HG03520 (cell line): ENCODE results near the gene CXCL13.
"Not testable (repeated sequence)": the region's sequence is repeated elsewhere in the genome, so short reads cannot be mapped to it uniquely, and the experiment has no call there.

Experiments
- ATAC-seq: cut with Tn5 transposase; IDR thresholded peaks from one replicate; pipeline ENCODE4 v1.9.1; 2021; ENCODE audit warnings: mild to moderate bottlenecking, moderate library complexity; ENCODE audit not compliant: unreplicated experiment

Gene CXCL13, protein sequence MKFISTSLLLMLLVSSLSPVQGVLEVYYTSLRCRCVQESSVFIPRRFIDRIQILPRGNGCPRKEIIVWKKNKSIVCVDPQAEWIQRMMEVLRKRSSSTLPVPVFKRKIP

DNA sequence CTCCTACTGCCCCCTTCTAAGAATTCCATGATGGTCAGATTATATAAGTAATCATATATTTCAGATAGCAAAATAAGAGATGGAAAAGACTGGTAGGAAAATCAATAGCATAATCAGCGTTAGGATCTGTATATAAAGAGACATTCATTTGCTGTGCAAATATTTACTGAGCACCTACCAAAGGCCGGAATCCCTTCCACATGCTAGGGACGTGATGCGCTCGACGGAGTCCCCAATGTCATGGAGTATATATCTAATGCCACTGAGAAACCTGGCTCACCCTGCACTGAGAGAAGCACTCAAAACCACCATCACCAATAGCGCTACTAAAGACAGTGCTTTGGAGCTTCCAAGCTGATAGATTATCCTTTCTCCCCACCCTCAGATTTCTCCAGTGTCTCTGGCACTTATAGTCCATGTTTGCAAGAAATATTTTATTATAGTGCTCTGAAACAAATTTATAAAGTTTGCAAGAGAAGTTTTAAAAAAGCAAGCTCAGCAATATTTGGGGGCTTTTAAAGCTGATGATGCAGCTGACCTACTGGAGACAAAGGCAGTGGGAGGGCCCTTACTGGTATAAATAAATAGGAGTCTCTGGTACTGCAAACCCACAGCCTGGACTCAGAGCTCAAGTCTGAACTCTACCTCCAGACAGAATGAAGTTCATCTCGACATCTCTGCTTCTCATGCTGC is at the start of gene CXCL13:
Gene CXCL13, plus strand, starts transcription at position 611 of the 693 bp plus-strand sequence. Its CDS starts 46 bp downstream, at position 657.
- no peak for ATAC-seq

DNA sequence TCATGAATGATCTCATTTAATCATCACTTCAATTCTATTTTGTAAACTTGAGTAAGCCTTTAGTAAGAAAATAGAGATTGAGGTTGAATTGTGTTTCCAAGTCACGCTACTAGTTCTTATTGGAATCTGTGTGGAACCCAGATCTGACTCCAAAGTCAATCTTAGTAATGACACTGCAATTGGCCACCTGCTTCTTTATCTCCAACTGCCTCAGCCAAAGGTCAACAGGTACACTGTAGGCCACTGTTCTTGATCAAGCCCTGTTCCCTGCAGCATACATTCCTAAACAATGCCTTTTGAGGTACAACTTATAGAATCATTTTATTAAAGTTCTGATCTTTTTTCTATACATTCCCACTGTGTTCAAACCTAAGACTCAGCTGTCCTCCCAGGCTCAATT is 45.5 kb upstream of the CXCL13 start:
- no peak for ATAC-seq

DNA sequence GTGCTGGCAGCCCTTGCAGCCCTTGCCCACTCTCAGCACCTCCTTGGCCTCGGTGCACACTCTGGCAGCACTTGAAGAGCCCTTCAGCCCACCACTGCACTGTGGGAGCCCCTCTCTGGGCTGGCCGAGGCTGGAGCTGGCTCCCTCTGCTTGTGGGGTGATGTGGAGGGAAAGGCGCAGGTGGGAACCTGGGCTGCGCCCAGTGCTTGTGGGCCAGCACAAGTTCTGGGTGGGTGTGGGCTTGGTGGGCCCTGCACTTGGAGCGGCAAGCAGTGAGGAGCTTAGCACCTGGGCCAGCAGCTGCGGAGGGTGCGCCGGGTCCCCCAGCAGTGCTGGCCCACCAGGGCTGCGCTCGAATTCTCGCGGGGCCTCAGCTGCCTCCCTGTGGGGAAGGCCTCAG is 43.9 kb upstream of the CXCL13 start:
- not testable (repeated sequence) for ATAC-seq

DNA sequence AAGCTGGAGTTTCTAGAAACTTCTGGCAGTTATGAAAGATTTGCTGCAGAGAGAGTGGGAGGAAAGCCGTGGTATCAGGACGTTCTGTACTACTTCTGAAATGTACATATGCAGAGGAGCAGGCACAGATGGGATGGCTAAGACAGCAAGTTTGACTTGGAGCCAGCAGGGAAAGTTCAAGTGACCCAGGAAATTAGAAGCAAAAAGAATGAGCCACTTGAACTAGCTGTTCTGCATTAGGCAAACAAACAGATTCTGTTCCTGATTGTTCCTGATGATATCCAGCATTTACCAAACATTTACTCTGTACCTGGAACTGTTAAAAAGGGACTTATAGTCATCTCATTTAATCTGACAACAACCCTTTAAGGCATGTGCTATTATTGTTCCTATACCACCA is 41.4 kb upstream of the CXCL13 start:
- no peak for ATAC-seq

DNA sequence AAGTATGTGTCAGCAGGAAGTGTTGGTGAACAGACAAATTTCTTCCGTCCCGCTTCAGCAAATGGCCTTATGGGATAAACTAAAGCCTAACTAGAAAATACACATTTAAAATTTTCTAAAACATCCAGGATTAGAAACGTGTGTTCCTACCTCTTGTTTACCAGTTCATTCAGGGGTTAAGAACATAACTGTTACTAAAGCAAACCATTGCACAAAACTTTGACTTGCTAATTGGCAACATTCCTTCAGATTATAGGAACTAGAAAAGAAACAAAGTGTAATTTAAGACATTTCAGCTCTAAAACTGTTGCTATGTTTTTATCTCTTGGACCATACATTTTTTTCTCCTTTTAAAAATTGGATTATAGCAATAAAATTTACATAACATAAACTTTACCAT is 39.5 kb upstream of the CXCL13 start:
- no peak for ATAC-seq

DNA sequence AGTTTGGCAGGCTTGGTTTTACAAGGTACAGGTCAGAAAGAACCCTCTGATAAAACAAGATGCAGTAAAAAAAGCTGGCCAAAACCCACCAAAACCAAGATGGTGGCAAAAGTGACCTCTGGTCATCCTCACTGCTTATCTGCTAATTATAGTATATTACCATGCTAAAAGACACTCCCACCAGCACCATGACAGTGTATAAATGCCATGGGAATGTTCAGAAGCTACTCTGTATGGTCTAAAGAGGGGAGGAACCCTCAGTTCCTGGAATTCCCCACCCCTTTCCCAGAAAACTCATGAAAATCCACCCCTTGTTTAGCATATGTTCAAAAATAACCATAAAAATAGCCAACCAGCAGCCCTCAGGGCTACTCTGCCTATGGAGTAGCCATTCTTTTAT is 38.1 kb upstream of the CXCL13 start:
- ATAC-seq = no peak

DNA sequence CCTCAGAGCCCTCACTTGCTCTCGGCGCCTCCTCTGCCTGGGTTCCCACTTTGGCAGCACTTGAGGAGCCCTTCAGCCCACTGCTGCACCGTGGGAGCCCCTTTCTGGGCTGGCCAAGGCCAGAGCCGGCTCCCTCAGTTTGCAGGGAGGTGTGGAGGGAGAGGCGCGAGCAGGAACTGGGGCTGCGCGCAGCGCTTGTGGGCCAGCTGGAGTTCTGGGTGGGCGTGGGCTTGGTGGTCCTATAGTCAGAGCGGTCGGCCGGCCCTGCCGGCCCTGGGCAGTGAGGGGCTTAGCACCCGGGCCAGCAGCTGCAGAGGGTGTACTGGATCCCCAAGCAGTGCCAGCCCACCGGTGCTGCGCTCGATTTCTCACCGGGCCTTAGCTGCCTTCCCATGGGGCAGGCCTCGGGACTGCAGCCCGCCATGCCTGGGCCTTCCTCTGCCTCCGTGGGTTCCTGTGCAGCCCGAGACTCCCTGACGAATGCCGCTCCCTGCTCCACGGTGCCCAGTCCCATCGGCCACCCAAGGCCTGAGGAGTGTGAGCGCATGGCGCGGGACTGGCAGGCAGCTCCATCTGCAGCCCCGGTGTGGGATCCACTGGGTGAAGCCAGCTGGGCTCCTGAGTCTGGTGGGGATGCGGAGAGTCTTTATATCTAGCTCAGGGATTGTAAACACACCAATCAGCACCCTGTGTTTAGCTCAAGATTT is 35.0 kb upstream of the CXCL13 start:
- ATAC-seq = not testable (repeated sequence)

DNA sequence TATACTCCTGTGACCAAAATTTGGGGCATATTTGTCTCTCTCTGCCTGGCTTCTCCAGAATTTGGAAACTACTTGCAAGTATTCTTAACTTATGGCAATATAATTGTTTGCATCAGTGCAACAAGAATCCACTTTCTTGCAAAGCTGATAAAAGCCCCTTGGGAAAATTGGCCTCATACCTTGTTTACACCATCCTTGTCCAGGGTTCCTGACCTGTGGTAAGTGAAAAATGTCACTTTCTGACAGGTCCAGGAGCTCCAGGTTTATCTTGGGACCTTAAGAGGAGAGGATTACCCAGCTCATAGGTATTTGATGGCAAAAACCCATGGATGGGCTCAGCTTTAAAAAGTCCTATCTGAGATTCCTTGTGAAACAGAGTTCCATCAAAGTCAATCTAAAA is 29.3 kb upstream of the CXCL13 start:
- ATAC-seq = no peak

DNA sequence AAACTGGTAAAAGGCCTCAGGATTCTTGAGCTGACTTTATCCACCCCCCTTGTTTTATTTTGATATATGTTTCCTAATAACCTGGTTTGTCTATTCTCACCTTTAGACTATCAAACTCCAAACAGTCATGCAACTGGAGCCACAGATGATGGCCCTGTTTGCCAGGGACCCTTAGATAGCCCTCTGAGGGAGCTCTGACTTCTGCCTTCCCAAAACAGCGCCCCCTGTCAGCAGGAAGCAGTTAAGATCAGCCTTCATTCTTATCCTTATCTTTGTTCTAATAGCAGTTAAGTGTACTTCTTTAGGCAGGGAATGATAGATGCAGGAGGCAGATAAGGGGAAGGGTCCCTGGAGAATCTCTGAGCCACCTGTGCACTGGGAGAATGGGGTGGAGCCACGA is 27.5 kb upstream of the CXCL13 start:
- ATAC-seq = no peak

DNA sequence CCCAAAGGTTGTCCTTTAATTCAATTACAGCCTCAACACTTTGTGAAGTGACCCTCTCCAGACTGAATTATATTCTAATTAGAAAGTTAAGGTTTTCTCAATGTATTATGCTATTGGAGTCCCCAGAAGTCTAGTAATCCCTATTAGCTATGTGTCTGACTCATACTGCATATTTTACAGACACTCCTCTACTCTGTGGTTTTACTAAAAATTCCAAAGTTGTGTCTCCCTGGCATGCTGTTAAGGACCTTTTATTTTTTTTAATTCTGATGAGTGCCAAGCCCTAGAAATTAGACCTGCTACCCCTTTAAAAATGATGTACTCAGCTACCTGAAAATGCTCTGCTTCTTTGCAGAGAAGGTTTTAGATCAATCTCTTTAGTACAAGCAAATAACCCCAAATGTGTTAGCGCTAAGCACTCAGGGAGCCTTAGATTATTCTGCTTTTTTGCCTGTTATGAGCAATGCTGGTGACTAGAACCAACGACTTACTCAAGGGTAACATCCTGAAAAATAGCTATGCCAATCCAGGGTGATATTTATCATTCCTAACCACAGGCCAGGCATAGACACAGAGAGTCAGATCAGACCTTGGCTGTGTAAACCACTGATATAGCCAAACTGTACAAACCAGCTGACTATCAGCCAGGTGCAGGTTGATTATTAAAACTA is 26.1 kb upstream of the CXCL13 start:
- ATAC-seq = no peak

DNA sequence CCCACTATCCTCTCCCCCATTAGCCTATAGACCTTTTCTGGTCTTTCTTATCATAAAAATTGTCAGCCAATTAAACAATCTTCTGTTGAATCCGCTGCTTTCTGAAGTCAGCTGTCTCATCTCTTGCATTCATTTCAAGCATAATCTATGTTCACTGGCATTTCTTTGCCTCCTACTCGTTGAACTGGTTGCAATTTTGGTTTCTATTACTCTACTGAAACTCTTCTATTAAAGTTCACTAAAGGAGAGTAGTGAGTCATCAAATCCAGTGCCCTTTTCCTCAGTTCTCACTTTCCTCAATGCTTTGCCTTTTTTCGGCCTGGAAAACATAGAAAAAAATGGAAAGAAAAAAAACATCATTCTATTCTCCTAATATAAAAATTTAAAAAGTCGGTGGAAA is 23.9 kb upstream of the CXCL13 start:
- ATAC-seq = peak; percentile 80

DNA sequence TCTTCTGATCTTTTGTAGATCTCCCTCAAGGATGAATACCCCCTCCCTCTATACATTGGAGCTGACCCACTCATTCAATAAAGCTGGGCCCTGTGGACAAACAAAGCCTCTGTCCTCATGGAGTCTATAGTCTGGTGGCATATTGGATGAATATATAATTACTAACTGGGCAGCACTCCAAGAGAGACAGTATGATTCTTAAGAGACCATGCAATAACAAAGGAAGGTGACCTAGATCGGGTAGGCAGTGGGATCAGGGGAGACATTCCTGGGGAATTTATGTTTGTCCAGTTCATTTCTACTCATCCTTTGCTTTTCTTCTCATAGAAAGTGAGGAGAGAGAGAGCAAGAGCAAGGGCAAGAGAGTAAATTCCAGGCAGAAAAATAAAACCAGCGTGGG is 23.5 kb upstream of the CXCL13 start:
- ATAC-seq = no peak

DNA sequence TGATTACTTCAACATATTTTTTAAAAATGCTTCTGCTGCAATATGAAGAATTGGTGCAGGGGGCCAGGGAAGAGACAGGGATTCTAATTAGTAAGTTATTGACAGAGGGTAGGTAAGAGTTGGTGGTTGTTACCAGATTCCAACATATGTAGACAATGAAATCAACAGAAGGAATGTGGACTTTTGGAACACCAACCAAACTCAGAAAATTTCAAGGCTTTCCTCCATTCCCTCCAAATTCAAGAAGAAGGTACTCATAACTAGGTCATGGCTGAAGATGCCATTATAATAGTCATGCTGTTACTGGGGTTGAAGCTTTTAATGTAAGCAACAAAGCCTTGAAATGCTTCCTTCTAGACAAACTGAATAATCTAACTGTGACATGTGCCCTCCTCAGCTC is 22.9 kb upstream of the CXCL13 start:
- ATAC-seq = no peak

DNA sequence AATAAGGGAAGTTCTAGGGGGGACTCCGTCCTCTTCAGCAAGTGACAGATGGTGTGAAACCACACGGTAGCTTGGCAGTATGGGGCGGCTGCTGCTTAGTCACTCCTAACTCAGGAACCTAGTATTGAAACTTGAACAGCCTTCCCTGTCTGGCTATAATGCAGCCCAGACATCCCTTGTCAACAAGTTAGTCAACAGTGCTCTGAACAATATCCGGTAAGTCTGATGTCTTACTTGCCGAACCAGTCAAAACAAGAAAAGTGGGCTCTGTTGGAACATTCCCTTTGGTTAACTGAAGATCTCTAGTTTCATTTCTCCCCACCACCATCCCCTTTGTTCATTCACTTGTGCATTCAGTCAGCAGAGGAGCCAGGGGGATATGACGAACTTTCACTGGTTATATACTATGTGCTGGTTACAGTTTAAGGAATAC is 18.7 kb upstream of the CXCL13 start:
- ATAC-seq = peak; percentile 99

DNA sequence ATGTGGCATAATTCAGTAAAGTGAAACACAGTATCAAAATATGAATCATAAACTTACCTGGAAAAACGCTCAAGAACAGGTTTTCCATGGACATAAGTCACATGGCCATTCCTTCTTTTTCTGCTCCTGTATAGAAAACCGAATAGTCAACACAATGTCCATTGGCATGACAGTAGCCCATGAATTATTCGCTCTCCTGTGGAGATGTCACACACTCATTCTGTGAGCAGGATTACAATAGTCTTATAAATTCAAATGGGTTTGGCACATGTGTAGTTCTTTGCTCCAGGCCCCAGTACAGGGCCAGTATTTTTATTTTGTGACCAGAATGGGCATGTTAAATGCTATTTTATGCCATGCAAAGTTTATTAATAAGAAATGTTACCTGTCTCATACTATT is 15.1 kb upstream of the CXCL13 start:
- ATAC-seq = no peak

DNA sequence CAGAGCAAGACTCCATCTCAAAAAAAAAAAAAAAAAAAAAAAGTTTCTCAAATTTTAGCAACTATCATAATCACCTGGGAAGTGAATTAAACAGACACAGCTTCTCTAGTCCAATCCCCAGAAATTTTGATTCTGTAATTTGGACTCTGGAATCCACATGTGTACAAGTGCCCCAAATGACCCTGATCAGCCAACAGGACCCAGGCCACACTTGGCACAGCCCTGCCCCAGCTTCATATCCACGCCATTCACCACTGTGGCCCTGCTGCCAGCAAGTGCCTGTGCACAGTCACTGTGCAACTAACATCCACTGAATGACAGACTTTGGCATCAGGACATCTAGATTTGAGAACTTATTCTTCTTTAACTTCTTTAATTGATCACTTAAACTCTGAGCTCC is 14.1 kb upstream of the CXCL13 start:
- ATAC-seq = no peak

DNA sequence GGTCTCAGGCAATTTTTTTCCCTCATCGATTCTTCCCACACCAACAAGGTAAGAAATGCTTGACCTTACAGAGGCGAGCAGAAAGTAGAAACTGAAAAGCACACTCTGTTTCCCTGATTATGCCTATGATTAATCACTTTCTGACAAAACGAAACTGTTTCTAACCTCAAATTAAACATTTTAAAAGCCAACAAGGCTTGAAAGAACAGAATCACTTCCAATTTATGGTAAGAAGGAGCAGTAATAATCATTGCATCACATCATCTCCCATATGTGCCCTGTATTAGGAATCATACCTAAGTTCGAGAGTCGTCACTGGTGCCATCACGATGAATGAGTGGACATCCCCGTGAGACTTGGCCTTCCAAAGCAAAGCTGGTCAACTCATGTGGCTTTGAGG is 12.5 kb upstream of the CXCL13 start:
- no peak for ATAC-seq

DNA sequence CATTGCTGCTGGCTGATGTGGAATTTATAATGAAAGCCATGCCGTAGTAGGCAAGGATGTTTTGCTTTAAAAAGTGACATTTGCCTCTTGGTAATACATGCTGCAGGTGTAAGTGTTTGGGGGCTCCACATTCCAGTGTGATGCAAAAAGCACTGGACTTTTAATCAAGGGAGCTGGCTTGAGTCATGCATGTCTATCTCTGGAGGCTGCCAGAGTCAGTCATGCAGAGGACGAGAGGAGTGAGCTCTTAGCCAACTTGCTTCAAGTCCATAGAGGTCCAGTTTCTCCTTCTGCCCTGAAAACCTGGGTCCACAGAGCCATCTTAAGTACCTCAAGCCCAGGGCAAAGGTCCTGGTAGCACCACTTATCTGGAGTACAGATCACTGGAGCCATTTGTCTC is 11.6 kb upstream of the CXCL13 start:
- ATAC-seq = no peak

DNA sequence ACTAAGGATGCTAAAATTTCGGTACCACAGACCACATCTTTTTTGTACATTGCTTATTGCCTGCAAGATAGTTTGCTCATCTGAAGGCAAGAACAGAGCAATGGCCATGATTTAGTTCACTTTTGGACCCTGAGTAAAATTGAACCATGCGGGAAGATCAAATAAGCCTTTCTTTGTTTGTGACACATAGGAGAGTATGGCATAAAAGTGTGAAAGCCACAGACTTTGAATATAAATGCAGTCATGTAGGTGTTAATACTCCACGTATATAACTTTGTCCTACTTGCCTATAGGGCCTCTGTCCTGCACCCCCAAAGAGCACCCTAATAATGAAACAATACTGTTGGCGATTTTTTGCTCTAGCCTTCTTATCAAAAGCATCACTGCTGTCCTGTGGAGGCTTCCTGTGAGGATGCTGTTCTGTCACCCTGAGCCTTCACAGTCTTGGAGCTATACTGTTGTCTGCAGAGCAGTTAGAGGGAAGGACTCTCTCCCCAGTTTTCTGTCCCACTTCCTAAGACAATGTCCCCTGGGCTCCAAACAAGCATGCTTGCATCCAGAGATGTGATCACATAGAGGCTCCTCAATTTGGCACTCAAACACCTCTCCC is 10.2 kb upstream of the CXCL13 start:
- ATAC-seq = no peak

DNA sequence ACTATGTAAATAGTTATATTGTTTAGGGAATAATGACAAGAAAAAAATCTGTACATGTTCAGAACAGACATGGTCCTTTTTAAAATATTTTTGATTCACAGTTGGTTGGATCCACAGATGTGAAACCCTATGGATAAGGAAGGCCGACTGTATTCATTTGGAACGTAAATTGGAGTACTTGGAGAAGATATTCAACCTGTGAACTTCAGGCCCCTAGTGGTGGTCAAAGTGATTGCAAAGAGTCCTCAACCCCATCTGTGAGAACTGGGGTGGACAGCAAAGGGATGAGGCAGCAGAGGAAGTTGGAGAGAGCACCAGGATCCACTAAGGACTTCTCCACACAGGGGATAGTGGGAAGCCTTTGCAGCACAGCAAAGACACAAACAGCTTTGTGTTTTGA is 6.2 kb upstream of the CXCL13 start:
- no peak for ATAC-seq
